LoVo (cell line): ENCODE measurements around the gene MT1H.

Experiments used
- DNase-seq: peaks from one replicate; pipeline ENCODE4 v3.0.0-alpha.2; 2016; ENCODE audit warnings: low spot score

The MT1H gene

DNA sequence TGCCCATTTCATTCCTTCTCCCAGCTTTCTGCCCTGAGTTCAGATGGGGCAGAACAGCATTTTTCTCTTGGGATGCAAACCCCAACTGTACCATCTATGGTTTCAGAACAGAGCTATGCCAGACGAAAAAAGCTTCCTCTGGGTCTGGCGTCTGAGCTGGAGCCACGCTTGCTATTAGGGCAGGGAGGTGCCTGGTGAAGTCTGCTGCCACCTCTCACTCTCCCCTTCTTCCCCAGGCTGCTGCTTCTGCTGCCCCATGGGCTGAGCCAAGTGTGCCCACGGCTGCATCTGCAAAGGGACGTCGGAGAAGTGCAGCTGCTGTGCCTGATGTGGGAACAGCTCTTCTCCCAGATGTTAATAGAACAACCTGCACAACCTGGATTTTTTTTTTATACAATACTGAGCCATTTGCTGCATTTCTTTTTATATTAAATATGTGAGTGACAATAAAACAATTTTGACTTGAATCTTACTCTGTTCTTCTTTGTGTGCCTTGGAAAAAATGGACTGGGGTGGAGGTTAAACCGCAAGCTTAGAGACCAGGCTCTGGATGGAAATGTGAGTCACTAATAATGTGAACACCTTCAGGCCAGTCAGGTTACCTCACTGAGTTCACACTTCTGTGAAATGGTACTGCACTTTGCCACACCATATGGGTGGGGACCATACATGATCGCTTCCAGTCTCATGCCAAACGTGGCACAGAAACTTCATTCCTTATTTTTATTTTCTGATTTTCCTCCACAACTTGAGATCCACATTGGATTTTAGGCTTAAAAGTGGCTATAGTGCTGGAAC, 32.8 kb upstream of the MT1H start:
- DNase-seq = no peak

DNA sequence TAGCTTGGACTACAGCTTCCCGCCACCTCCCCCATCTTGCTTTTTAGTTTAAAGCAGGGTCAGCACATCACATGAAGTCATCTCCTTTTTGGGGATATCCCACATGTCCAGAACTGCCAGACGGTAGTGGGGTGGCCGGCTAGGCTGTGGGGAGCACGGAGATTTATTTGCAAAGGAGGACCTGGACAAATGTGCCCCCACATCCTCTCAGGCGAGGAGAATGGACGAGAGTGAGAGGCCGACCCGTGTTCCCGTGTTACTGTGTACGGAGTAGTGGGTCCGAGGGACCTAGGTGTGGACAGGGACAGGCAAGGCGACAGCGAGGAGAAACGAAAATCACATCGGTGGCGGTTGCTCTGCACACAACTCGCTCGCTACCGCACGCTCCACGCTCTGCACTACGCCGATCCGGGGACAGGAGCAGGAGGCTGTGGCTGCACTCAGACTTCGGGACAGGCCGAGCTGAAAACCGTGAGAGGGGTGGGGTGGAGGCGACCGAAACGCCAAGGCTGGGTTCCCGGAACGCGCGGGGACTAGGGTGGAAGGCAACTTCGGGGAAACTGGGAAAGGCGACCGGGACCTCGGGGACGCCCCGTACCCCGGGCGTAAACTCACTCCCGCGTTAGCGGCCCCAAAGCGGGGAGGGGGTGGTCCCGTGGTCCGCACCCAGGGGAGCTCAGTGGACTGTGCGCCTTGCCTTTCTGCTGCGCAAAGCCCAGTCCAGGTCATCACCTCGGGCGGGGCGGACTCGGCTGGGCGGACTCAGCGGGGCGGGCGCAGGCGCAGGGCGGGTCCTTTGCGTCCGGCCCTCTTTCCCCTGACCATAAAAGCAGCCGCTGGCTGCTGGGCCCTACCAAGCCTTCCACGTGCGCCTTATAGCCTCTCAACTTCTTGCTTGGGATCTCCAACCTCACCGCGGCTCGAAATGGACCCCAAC, 31.5 kb upstream of the MT1H start, which contains the start of gene MT1A:
Gene MT1A, plus strand, starts transcription at position 853 of the 937 bp plus-strand sequence. Its CDS starts 73 bp downstream, at position 926.
- DNase-seq = peak; percentile 77

DNA sequence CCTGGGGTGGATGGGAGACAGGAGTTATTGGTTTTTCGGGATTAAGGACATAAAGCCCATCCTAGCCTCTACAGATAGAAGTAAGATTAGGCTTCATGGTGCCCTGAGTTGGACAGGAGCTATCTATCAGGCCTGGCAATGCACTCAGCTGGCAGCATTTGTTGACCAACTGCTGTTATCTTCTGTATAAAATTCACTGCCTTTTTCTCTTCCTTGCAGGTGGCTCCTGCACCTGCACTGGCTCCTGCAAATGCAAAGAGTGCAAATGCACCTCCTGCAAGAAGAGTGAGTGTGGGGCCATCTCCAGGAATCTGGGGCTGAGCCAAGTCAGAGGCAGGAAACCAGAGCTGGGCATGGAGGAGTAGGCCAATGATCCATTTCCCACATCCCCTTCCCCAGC, 30.6 kb upstream of the MT1H start:
- DNase-seq = no peak

DNA sequence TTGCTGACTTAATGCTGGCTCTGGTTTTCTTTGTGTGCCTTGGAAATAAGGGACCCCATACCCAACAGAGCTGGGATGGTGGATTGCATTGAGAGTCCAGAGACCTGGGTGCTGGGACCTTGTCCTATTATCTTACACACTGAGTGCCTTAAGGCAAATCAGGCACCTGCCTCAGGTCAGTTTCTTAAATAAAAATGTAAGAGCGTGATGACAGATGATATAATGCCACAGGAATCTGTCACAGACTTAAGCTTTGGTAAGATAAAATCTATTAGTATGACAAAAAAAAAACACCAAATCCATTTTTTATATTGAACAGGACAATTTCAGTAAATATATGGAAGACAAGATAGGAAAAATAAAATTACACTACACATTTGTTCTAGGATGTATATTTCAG, 29.5 kb upstream of the MT1H start:
- DNase-seq = no peak

DNA sequence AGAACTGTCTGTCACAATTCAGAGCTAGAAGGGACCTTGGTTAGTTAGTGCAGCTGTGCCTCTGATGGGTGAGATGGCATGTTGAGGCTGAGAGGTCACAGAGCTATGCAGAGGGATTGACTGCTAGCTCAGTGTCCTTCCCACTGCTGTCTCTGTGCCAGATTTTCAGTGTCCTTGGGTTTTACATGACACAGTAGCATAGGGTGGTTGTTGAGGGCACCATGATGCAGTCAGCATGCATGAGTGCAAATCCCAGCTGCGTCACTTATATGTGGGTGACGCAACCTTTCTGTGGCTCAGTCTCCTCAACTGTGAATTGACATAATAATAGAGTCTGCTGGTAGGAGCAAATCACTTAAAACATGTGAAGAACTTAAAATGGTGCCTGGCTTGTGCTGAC, 28.4 kb upstream of the MT1H start:
- DNase-seq = no peak

DNA sequence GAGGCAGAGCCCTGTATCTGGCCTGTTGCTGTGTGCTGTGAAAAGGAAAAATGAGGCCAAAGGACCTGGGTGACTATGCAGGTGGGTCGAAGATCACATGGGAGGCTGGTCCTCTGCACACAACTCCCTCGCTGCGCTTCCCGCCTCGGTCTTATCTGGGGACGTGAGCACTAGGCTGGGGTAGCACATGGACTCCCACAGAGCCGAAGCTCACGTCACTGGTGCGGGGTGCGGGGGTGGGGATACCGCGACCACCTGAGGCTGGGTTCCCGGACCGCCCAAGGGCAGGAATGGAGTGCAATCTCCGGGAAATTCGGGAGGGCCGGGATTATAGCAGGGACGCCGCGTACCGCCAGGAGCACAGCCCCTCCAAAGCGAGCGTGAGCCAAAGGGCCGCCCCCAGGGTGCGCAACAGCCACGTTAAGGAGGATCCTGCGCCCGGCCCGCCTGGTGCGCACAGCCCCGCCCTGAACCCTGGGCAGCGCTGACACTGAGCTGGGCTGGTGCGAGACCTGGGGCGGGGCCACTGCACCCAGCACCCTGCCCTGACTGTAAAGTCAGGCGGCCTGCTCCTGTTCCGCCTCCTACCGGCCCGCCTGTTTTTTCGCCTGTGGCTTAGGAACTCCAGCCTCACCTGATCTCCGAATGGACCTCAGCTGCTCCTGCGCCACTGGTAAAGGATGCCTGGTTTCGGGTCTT, 26.4 kb upstream of the MT1H start:
- DNase-seq = peak; percentile 83

DNA sequence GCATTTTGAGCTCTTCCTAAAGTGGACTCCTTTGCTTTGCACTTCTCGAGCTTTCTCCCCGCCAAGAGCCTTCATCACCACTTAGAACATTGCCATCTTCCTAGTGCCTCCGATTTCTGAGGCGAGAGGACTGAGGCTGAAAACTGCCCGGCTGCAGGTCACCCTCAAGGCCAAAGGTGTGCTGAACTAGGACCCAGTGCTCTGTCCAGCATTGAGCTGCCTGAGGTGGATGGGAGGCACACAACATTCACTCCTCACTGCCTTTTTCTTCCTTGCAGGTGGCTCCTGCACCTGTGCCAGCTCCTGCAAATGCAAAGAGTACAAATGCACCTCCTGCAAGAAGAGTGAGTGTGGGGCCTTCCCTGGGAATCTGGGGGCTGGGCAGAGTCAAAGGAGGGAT, 25.8 kb upstream of the MT1H start:
- DNase-seq = no peak

DNA sequence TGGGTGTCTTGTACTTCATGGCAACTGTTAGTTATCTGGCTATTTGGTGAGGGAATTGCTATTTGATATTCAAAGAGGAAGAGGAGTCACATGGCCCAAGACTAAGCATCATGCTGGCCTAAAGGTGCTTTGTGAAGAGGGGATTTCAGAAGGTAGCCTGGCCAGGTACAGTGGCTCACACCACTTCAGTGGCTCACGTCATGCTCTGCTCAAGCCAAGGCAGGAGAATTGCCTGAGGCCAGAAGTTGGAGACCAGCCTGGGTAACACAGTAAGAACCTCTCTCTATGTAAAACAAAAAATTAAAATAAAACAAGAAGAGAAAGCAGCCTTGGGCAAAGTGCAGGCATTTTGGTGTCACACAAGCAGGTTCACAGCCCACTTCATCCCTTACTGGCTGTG, 24.3 kb upstream of the MT1H start:
- DNase-seq = no peak

DNA sequence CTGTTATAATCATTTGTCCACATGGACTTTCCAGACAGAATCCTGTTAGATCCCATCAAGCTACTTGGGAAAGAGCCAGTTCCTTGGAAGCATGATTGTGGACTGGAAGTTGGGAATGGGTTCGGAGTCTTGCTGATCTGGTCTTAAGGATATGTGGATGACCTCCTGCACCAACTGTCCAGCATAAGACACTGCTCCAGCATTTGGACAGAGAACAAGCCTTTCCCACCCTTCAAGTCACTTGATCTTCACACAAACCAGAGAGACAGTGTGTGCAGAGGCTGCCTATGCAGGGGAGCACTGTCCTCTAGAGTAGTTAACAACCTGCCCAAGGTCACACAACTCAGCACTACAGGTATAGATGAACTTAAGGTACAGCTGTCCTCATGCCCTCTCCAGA, 23.8 kb upstream of the MT1H start:
- no peak for DNase-seq

DNA sequence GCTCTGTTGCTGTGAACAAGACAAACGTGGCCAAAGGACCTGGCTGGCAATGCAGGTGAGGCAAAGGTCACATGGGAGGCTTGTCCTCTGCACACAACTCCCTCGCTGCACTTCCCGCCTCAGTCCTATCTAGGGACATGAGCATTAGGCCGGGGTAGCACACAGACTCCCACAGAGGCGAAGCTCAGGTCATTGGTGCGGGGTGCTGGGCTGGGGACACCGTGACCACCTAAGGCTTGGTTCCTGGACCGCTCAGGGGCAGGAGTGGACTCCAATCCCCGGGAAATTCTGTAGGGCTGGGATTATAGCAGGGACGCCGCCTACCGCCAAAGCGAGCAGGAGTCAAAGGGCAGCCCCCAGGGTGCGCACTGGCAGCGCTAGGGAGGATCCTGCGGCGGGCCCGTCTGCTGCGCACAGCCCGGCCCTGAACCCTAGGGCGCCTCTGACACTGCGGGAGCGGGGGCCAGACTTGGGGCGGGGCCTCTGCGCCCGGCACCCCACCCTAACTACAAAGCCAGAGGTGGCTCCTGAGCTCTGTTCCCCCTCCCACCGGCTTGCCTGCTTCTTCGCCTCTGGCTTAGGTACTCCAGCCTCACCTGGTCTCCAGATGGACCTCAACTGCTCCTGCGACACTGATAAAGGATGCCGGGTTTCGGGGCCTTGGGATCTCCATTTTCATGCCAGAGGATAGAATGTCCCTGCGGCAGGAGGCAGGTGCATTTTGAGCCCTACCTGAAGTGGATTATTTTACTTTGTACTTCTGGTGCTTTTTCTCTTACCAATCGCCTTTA, 21.8 kb upstream of the MT1H start:
- no peak for DNase-seq

DNA sequence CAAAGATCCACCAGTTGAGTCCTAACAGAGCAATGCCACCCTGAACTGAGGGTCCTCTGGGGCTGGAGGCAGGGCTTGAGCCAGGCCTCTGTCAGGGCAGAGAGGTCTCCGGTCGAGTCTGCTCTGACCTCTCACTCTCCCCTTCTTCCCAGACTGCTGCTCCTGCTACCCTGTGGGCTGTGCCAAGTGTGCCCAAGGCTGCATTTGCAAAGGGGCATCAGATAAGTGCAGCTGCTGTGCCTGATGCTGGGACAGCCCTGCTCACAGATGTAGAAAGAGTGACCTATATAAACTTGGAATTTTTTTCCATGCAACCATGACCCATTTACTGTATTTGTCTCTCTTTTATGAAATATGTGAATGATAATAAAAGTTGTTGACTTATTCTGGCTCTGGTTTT, 20.3 kb upstream of the MT1H start:
- DNase-seq = no peak

DNA sequence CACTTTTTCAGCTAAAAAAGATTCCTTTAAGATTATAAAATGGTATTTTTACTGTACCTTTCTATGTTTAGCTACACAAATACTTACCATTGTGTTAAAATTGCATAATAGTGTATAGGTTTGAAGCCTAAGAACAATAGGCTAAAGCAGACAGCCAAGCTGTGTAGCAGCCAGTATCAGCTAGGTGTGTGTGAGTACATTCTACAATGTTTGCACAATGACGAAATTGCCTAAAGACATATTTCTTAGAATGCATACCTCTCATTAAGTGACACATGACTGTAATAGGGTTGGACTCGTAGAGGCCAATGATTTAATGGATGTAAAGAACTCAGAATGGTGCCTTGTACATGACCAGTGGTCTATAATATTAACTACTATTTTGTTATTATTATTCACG, 19.8 kb upstream of the MT1H start:
- no peak for DNase-seq

DNA sequence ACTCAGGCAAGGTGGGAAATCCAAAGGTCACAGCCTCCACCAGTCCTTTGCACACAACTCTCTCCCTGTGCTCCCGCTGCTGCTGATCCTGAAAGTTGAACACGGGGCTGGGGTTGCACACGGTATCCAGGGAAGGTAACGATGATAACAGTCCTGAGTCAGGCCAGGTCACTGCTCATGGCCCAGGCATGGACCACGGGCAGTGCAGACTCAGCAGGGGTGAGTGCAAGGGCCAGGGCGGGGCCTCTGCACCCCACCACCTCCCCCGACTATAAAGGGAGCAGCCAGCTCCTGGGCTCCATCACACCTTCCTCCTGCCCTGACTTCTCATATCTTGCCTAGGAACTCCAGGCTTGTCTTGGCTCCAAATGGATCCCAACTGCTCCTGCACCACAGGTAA, 18.0 kb upstream of the MT1H start, which contains the start of gene MT1B:
Gene MT1B, plus strand, starts transcription at position 301 of the 400 bp plus-strand sequence. Its CDS starts 68 bp downstream, at position 369.
- no peak for DNase-seq

DNA sequence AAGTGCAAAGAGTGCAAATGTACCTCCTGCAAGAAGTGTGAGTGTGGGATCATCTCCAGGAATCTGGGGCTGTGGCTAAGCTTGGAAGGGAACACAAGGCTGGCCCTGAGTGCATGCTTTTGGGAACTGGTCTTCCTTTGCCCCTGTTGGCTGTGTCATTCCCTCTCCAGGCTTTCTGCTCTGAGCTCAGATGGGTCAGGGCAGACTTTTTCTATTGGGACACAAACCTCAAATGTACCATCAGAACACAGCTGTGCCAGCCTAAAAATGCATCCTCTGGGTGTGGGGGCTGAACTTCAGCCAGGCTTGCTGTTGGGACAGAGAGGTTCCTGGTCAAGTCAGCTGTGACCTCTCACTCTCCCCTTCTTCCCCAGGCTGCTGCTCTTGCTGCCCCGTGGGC, 17.0 kb upstream of the MT1H start:
- DNase-seq = no peak

DNA sequence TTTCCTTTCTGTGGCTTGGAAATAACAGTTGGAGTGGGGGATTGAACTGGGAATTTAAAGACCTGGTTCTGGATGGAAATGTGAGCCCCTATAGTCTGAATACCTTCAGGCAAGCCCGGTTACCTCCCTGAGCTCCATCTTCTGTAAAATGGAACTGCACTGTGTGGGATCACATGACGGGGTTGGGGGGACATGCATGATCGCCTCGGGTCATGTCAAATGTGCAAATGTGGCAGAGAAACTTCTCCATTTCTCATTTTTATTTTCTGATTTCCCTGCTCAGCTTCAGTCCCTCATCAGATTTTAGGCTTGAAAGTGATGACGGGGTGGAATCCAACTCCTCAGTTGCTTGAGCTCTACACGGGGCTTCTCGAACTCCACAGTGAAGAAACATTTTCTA, 16.4 kb upstream of the MT1H start:
- DNase-seq = no peak

DNA sequence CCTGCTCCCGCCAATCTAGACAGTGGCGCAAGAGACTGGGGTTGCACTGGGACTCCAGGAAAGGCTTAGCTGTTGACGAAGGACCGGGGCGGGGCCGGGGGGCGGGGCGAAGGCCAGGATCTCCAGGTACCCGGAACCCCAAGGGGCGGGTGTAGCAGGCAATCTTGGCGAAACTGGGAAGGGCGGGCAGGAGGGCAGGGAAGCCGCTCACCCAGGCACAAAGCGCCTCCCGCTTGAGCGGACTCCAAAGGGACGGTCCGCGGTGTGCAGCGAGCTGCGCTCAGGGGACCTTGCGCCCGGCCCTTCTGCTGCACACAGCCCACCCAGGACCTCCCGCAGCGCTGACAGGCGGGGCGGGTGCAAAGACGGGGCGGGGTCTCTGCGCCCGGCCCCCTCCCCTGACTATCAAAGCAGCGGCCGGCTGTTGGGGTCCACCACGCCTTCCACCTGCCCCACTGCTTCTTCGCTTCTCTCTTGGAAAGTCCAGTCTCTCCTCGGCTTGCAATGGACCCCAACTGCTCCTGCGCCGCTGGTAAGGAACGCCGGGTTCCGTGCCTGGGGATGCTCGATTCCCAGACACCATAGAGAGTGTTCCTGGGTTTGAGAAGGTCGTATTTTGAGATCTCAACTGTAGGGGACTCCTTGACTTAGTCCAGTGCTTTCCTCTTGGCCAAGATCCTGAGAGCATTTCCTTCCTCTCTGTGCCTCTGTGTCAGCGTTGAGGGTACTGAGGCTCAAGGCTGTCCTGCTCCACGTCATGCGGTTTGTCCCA, 11.9 kb upstream of the MT1H start, which contains the start of gene MT1F:
Gene MT1F, plus strand, starts transcription at position 405 of the 772 bp plus-strand sequence. Its CDS starts 100 bp downstream, at position 505.
- DNase-seq = peak; percentile 86

DNA sequence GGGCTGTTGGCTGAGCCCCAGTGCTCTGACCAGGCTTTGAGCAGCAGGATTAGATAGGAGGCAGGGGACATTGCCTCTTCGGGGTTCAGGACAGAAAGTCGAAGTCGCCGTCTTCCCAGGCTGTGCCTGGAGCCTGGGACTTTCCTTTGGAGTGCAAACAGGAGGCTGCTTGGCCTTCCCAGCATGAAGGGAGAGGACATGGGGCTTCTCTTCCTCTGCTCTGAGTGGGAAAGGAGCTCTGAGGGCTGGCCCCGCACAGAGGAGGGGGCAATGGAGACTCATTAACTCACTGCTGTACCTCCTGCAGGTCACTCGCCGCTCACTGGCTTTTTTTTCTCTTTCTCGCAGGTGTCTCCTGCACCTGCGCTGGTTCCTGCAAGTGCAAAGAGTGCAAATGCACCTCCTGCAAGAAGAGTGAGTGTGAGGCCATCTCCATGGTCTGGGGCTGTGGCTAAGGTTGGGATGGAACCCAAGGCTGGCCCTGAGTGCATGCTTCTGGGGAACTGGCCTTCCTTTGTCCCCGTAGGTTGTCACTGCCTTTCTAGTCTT, 11.2 kb upstream of the MT1H start:
- DNase-seq = no peak

DNA sequence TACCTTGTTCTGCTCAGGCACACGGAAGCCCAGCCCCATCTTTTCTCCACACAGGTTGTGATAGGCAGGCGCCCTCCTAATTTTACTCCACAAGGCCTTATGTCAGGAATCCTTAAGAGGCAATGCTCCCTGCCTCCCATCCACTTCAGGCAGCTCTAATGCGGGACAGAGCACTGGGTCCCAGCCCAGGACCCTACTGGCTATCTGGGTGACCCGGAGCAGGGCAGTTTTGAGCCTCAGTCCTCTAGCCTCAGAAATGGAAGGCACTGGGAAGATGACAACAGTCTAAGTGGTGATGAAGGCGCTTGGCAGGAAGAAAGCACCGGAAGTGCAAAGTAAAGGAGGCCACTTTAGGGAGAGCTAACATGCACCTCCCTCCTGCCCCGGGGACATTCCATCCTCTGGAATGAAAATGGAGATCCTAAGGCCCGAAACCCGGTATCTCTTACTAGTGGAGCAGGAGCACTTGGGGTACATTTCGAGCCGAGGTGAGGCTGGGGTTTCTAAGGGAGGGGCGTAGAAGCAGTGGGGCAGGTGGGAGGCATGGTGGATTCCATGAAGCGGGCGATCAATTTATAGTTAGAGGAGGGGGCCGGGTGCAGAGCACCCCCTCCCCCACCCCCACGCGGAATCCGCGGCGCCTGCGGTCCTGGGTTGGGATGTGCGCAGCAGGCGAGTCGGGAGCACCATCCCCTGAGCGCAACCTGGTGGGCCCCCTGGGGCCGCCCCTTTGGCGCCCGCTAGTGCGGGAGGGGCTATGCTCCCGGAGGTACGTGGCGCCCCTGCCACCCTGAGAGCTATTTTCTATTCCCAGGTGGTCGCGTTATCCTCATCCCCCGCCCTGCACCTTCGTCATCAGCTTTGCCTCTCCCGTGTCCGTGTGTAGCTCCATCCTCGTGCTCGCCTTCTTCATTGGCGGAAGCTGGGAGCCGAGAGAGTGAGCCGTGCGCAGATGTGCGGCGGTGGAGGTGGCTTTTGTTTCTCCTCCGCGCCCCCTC, 7.0 kb upstream of the MT1H start:
- DNase-seq = no peak

DNA sequence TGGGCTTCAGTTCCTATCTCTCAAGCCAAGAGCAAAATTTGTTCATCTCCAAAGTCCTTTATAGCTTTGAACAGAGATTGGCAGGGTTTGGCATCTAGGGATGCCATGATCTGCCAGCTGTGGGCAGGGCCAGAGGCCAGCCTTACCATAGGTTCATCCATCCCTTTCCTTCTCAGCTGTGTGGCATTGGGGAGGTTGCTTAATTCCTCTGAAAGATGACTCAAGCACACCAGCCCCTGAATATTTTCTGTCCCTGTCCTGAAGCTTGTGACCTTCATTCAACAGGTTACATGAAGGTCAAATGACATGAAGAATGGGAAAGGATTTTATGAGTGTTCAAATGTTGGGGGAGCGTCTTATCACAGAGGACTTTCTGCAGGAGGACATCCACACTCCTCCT, 5.1 kb upstream of the MT1H start:
- DNase-seq = no peak
